Measurements from ENCODE around the gene SNED1.

SNED1 gene

GRCh38 chr2:241029599-241030332, 31.3 kb downstream of the SNED1 start:
- DNase-seq (ENCODE audit: low read depth), result no peak

- no peak for DNase-seq (ENCODE audit: low read depth)
Observed at GRCh38 chr2:241030333-241030680, 31.9 kb downstream of the SNED1 start.

GRCh38 chr2:241030883-241031282, 32.5 kb downstream of the SNED1 start:
- no peak for DNase-seq (ENCODE audit: low read depth)

- DNase-seq (ENCODE audit: low read depth), result no peak
Observed at GRCh38 chr2:241031436-241032165, 33.2 kb downstream of the SNED1 start.

GRCh38 chr2:241033336-241033987, 35.0 kb downstream of the SNED1 start:
- no peak for DNase-seq (ENCODE audit: low read depth)

GRCh38 chr2:241033994-241034393, 35.6 kb downstream of the SNED1 start:
- DNase-seq (ENCODE audit: low read depth), result no peak

- DNase-seq (ENCODE audit: low read depth), result no peak
Observed at GRCh38 chr2:241034490-241035141, 36.2 kb downstream of the SNED1 start.

- DNase-seq (ENCODE audit: low read depth), result no peak
Observed at GRCh38 chr2:241035142-241035817, 36.9 kb downstream of the SNED1 start.

GRCh38 chr2:241035818-241036396, 37.5 kb downstream of the SNED1 start:
- no peak for DNase-seq (ENCODE audit: low read depth)

GRCh38 chr2:241036397-241036963, 38.1 kb downstream of the SNED1 start:
- DNase-seq (ENCODE audit: low read depth), result no peak

- no peak for DNase-seq (ENCODE audit: low read depth)
Observed at GRCh38 chr2:241036964-241037421, 38.6 kb downstream of the SNED1 start.

- DNase-seq (ENCODE audit: low read depth), result no peak
Observed at GRCh38 chr2:241037498-241037897, 39.1 kb downstream of the SNED1 start.

- DNase-seq (ENCODE audit: low read depth), result no peak
Observed at GRCh38 chr2:241038374-241039180, 40.2 kb downstream of the SNED1 start.

- DNase-seq (ENCODE audit: low read depth), result no peak
Observed at GRCh38 chr2:241039416-241039815, 41.0 kb downstream of the SNED1 start.

GRCh38 chr2:241040081-241040803, 41.8 kb downstream of the SNED1 start:
- no peak for DNase-seq (ENCODE audit: low read depth)

- no peak for DNase-seq (ENCODE audit: low read depth)
Observed at GRCh38 chr2:241041589-241042158, 43.3 kb downstream of the SNED1 start.

GRCh38 chr2:241043581-241043980, 45.2 kb downstream of the SNED1 start:
- no peak for DNase-seq (ENCODE audit: low read depth)

GRCh38 chr2:241047253-241048010, 49.0 kb downstream of the SNED1 start:
- DNase-seq (ENCODE audit: low read depth), result no peak
